GM23338 (cell line): Measurements from ENCODE around the gene SFTPD. TPM values are rescaled to one million over a fixed set of nuclear protein-coding genes. Genes with fewer than 3 reads are reported as not detected.

Source experiments
- ATAC-seq: fragments of 200-7000 bp; cut with Tn5 transposase; 3 replicates; pipeline ENCODE4 v1.9.1; 2020
- DNase-seq: peaks from one replicate; pipeline ENCODE4 v3.0.0-alpha.2; 2015; ENCODE audit warnings: low spot score
- H2AFZ ChIP-seq: fragments of 200-600 bp; sonication (generic); 2 replicates; pipeline ENCODE4 v1.8.0; 2016; ENCODE audit warnings: antibody characterized with exemption, mild to moderate bottlenecking, moderate library complexity
- H3F3A ChIP-seq: fragments of 200-600 bp; sonication (generic); replicated peaks from 2 replicates; pipeline ENCODE4 v1.8.0; 2017; ENCODE audit warnings: antibody characterized with exemption, mixed run types, low read depth
- H3K27ac ChIP-seq: fragments of 200-600 bp; sonication (generic); 2 replicates; pipeline ENCODE4 v1.6.1; 2016; ENCODE audit warnings: low read depth
- H3K27me3 ChIP-seq: fragments of 200-600 bp; sonication (generic); 2 replicates; pipeline ENCODE4 v1.8.0; 2016; ENCODE audit warnings: mild to moderate bottlenecking, mixed run types, moderate library complexity; ENCODE audit not compliant: insufficient read depth
- H3K36me3 ChIP-seq: fragments of 200-600 bp; sonication (generic); 2 replicates; pipeline ENCODE4 v1.8.0; 2016; ENCODE audit warnings: mild to moderate bottlenecking; ENCODE audit not compliant: insufficient read depth
- H3K4me1 ChIP-seq: fragments of 200-600 bp; sonication (generic); 2 replicates; pipeline ENCODE4 v1.8.0; 2016; ENCODE audit warnings: mild to moderate bottlenecking, moderate library complexity; ENCODE audit not compliant: insufficient read depth
- H3K4me2 ChIP-seq: fragments of 200-600 bp; sonication (generic); 2 replicates; pipeline ENCODE4 v1.7.1; 2017; ENCODE audit warnings: mixed run types
- H3K4me3 ChIP-seq: fragments of 200-600 bp; sonication (generic); 2 replicates; pipeline ENCODE4 v1.6.1; 2016; ENCODE audit warnings: mixed run types
- H3K79me2 ChIP-seq: fragments of 200-600 bp; sonication (generic); replicated peaks from 2 replicates; pipeline ENCODE4 v1.8.0; 2017; ENCODE audit warnings: mild to moderate bottlenecking; ENCODE audit not compliant: insufficient read depth
- H3K9me2 ChIP-seq: fragments of 200-600 bp; sonication (generic); 2 replicates; pipeline ENCODE4 v1.8.0; 2017; ENCODE audit not compliant: insufficient read depth
- H4K20me1 ChIP-seq: fragments of 200-600 bp; sonication (generic); replicated peaks from 2 replicates; pipeline ENCODE4 v1.8.0; 2017; ENCODE audit warnings: mild to moderate bottlenecking; ENCODE audit not compliant: insufficient read depth
- H3K27ac Mint-ChIP-seq: 2 replicates; pipeline ENCODE4 v1.8.0; 2020; ENCODE audit warnings: inconsistent platforms, mild to moderate bottlenecking, moderate library complexity, mixed read lengths
- H3K27me3 Mint-ChIP-seq: 3 replicates; pipeline ENCODE4 v1.8.0; 2022; ENCODE audit warnings: low read depth, mild to moderate bottlenecking, moderate library complexity, mixed read lengths, inconsistent platforms; ENCODE audit not compliant: insufficient read depth, poor library complexity
- H3K36me3 Mint-ChIP-seq: 3 replicates; pipeline ENCODE4 v1.8.0; 2021; ENCODE audit warnings: low read depth, mild to moderate bottlenecking, inconsistent platforms, moderate library complexity, mixed read lengths
- H3K4me1 Mint-ChIP-seq: 3 replicates; pipeline ENCODE4 v1.8.0; 2020; ENCODE audit warnings: mild to moderate bottlenecking, inconsistent platforms, mixed read lengths
- H3K4me3 Mint-ChIP-seq: 3 replicates; pipeline ENCODE4 v1.8.0; 2021; ENCODE audit warnings: moderate library complexity, mild to moderate bottlenecking, inconsistent platforms, mixed read lengths
- H3K9me3 Mint-ChIP-seq: 3 replicates; pipeline ENCODE4 v1.8.0; 2020; ENCODE audit warnings: moderate library complexity, mild to moderate bottlenecking, inconsistent platforms, mixed read lengths
- CREB1 ChIP-seq: fragments of 250-450 bp; sonication (Bioruptor Pico); IDR thresholded peaks from 2 replicates; pipeline ENCODE4 v1.5.0; 2020; ENCODE audit warnings: low read depth, mild to moderate bottlenecking, moderate library complexity
- ETS1 ChIP-seq: IDR thresholded peaks from 2 replicates; pipeline ENCODE4 v1.6.1; 2016; ENCODE audit warnings: antibody characterized with exemption
- EZH2 ChIP-seq: fragments of 200-600 bp; sonication (generic); IDR thresholded peaks from one replicate; pipeline ENCODE4 v1.8.0; 2017; ENCODE audit warnings: antibody characterized with exemption, mild to moderate bottlenecking, low read depth; ENCODE audit not compliant: unreplicated experiment
- NANOG ChIP-seq: IDR thresholded peaks from 2 replicates; pipeline ENCODE4 v1.6.1; 2016; ENCODE audit warnings: antibody characterized with exemption, borderline replicate concordance
- POLR2AphosphoS5 ChIP-seq: IDR thresholded peaks from 2 replicates; pipeline ENCODE4 v1.6.1; 2016; ENCODE audit warnings: antibody characterized with exemption, low read depth
- STAT1 ChIP-seq: IDR thresholded peaks from one replicate; pipeline ENCODE4 v1.6.1; 2016; ENCODE audit warnings: antibody characterized with exemption; ENCODE audit not compliant: unreplicated experiment
- ZNF462 ChIP-seq: fragments of 250-450 bp; sonication (Bioruptor Pico); IDR thresholded peaks from 2 replicates; pipeline ENCODE4 v1.5.0; 2020; ENCODE audit warnings: mild to moderate bottlenecking, moderate library complexity
- polyA plus RNA-seq: library from polyadenylated mRNA; unstranded; fragments of >200 nt; fragmentation: Nextera tagmentation; extraction: Ambion mirVana; gene quantifications from 2 replicates; pipeline ENCODE4 v1.2.1, GENCODE V29; 2016
- total RNA-seq: library from RNA; depleted of rRNA; stranded (reverse); fragments of >200 nt; shearing (Covaris generic); gene quantifications from 2 replicates; pipeline ENCODE4 v1.2.3, GENCODE V29; 2014

Gene SFTPD
- total and polyA plus RNA-seq, 2 experiments from 2014 or later = not detected

GRCh38 chr10:79943871-79944270, 5.0 kb downstream of the SFTPD start (continued):
- TF ChIP-seq ZNF462 (CRISPR knock-in tag) (no peak), EZH2 (no peak), CREB1 (CRISPR knock-in tag) (no peak), STAT1 (no peak), POLR2AphosphoS5 (no peak)

- Histone ChIP-seq H3K4me1 (no peaks in the 10 kb centered on the region), H3K27me3 (no peaks in the 10 kb centered on the region), H4K20me1 (no peaks in the 10 kb centered on the region), H3K36me3 (no peaks in the 10 kb centered on the region), H3K4me3 (no peak overlapping the region), H3K4me2 (no peak overlapping the region), H3K9me2 (no peaks in the 10 kb centered on the region; the same call in 1 of the 2 replicates), H3K79me2 (no peaks in the 10 kb centered on the region), H3F3A (no peaks in the 10 kb centered on the region), H3K27ac (no peak overlapping the region), H2AFZ (no peak overlapping the region)
- Mint-ChIP-seq H3K9me3 (no peaks in the 10 kb centered on the region), H3K4me1 (no peaks in the 10 kb centered on the region; the same call in 2 of the 3 replicates), H3K27me3 (peaks cover 6% of the 10 kb centered on the region), H3K36me3 (no peaks in the 10 kb centered on the region), H3K4me3 (no peak overlapping the region), H3K27ac (no peak overlapping the region)
- DNase-seq (no peak), ATAC-seq (no peak)
- TF ChIP-seq EZH2 = no peak
- TF ChIP-seq NANOG = no peak
- no peak for TF ChIP-seq ZNF462 (CRISPR knock-in tag)
- TF ChIP-seq ETS1 = no peak
- TF ChIP-seq STAT1 = no peak
These were observed 6.4 kb downstream of the SFTPD start for GRCh38 chr10:79942261-79943185.
